CD8-positive, alpha-beta memory T cell (primary cell): ENCODE results near the gene DGKI. TPM values are rescaled to one million over a fixed set of nuclear protein-coding genes. Genes with fewer than 3 reads are reported as not detected.
"Not testable (repeated sequence)": the region's sequence is repeated elsewhere in the genome, so short reads cannot be mapped to it uniquely, and the experiment has no call there.

Experiments
- CTCF ChIA-PET: fragments of 350-600 bp; sonication (Branson Sonifier 250); formaldehyde crosslinking; loops from one replicate; lab custom pipeline; 2021; ENCODE audit warnings: antibody characterized with exemption; lab: Charles Lee
- POLR2A ChIA-PET: fragments of 350-600 bp; sonication (Branson Sonifier 250); formaldehyde crosslinking; loops from one replicate; lab custom pipeline; 2021; ENCODE audit warnings: antibody characterized with exemption; lab: Charles Lee
- DNase-seq, 5 donors: peaks; one replicate each; pipeline versions ENCODE4 v3.0.0 to v3.0.0-alpha.2; 2020 to 2022; ENCODE audit warnings: mixed read lengths in 1 of 5
- H3K27ac ChIP-seq: one replicate; pipeline ENCODE4 v1.7.0; 2013; ENCODE audit warnings: low read depth, mild to moderate bottlenecking, low read length, moderate library complexity
- H3K27me3 ChIP-seq: 2 replicates; pipeline ENCODE4 v1.7.0; 2013; ENCODE audit warnings: low read length, mild to moderate bottlenecking; ENCODE audit not compliant: insufficient read depth, poor library complexity, severe bottlenecking
- H3K36me3 ChIP-seq: 2 replicates; pipeline ENCODE4 v1.7.0; 2013; ENCODE audit warnings: mild to moderate bottlenecking, low read length, moderate library complexity; ENCODE audit not compliant: insufficient read depth
- H3K4me1 ChIP-seq: 2 replicates; pipeline ENCODE4 v1.7.0; 2013; ENCODE audit warnings: mild to moderate bottlenecking, low read length, moderate library complexity; ENCODE audit not compliant: insufficient read depth
- H3K4me3 ChIP-seq: 2 replicates; pipeline ENCODE4 v1.7.0; 2013; ENCODE audit warnings: mild to moderate bottlenecking, low read length
- H3K9me3 ChIP-seq: 2 replicates; pipeline ENCODE4 v1.7.0; 2013; ENCODE audit warnings: mild to moderate bottlenecking, low read length
- H3K27ac Mint-ChIP-seq, 8 donors: one replicate each; pipeline ENCODE4 v1.8.0; 2020 to 2021; ENCODE audit warnings: mixed read lengths in 8 of 8, mild to moderate bottlenecking in 6 of 8, inconsistent platforms in 3 of 8, moderate library complexity in 3 of 8
- H3K27me3 Mint-ChIP-seq, 2 donors: one replicate each; pipeline ENCODE4 v1.8.0; 2020 to 2021; ENCODE audit warnings: mixed read lengths in 2 of 2, mild to moderate bottlenecking in 1 of 2, moderate library complexity in 1 of 2
- H3K36me3 Mint-ChIP-seq, 3 donors: one replicate each; pipeline ENCODE4 v1.8.0; 2020 to 2021; ENCODE audit warnings: mixed read lengths in 3 of 3, inconsistent platforms in 1 of 3, mild to moderate bottlenecking in 1 of 3
- H3K4me1 Mint-ChIP-seq, 3 donors: one replicate each; pipeline ENCODE4 v1.8.0; 2020 to 2021; ENCODE audit warnings: mixed read lengths in 3 of 3, inconsistent platforms in 1 of 3, mild to moderate bottlenecking in 1 of 3
- H3K4me3 Mint-ChIP-seq, 7 donors: one replicate each; pipeline ENCODE4 v1.8.0; 2020 to 2021; ENCODE audit warnings: mixed read lengths in 7 of 7, mild to moderate bottlenecking in 6 of 7, moderate library complexity in 4 of 7, inconsistent platforms in 2 of 7
- H3K9me3 Mint-ChIP-seq, 5 donors: one replicate each; pipeline ENCODE4 v1.8.0; 2020 to 2022; ENCODE audit warnings: mixed read lengths in 5 of 5, mild to moderate bottlenecking in 3 of 5, moderate library complexity in 2 of 5, inconsistent platforms in 1 of 5
- polyA plus RNA-seq: library from polyadenylated mRNA; unstranded; fragments of 300-500 nt; fragmentation: Illumina TruSeq; gene quantifications from one replicate; pipeline ENCODE4 v1.2.3, GENCODE V29; 2021
- total RNA-seq, 2 experiments: library from RNA; stranded (reverse); gene quantifications; one replicate each; pipeline ENCODE4 v1.2.3, GENCODE V29; 2021

The DGKI gene
- total and polyA plus RNA-seq, 3 experiments from 2014 or later: 1.3 to 1.4 TPM; not detected in 1

- Mint-ChIP-seq H3K27me3 (peaks cover 8 to 55% of the 10 kb centered on the region in 2 donors), H3K36me3 (peaks cover 0 to 3% (median 0%) of the 10 kb centered on the region in 3 donors), H3K4me1 (no peaks in the 10 kb centered on the region), H3K9me3 (peaks cover 5 to 18% (median 14%) of the 10 kb centered on the region in 5 donors), H3K4me3 (no peak overlapping the region), H3K27ac (no peak overlapping the region)
- H3K36me3 ChIP-seq: no peaks in the 10 kb centered on the region
- H3K4me1 ChIP-seq: no peaks in the 10 kb centered on the region
- H3K27ac ChIP-seq: no peak overlapping the region
- ChIA-PET CTCF (no interaction called here), POLR2A (no interaction called here)
- no peak for DNase-seq
- H3K4me3 ChIP-seq: no peak overlapping the region
- no peaks in the 10 kb centered on the region for H3K9me3 ChIP-seq
- H3K27me3 ChIP-seq: no peaks in the 10 kb centered on the region
These were observed 10.2 kb downstream of the DGKI start for GRCh38 chr7:137836541-137836940.

- H3K27ac Mint-ChIP-seq: no peak overlapping the region
- H3K4me3 Mint-ChIP-seq: no peak overlapping the region
- no peaks in the 10 kb centered on the region for H3K9me3 ChIP-seq
- no peaks in the 10 kb centered on the region for H3K27me3 ChIP-seq
- no peaks in the 10 kb centered on the region for H3K36me3 ChIP-seq
- H3K4me1 ChIP-seq: no peaks in the 10 kb centered on the region
- H3K27ac ChIP-seq: no peak overlapping the region
- H3K27me3 Mint-ChIP-seq: peaks cover 8 to 50% of the 10 kb centered on the region in 2 donors
- POLR2A ChIA-PET: no interaction called here
- no peaks in the 10 kb centered on the region for H3K4me1 Mint-ChIP-seq
- CTCF ChIA-PET: no interaction called here
- peaks cover 5 to 20% (median 18%) of the 10 kb centered on the region in 5 donors for H3K9me3 Mint-ChIP-seq
- no peak overlapping the region for H3K4me3 ChIP-seq
- DNase-seq: no peak
- H3K36me3 Mint-ChIP-seq: peaks cover 0 to 4% (median 0%) of the 10 kb centered on the region in 3 donors
These were observed 10.7 kb downstream of the DGKI start for GRCh38 chr7:137836113-137836509.

GRCh38 chr7:137835486-137836112, 11.2 kb downstream of the DGKI start:
- POLR2A ChIA-PET: no interaction called here

GRCh38 chr7:137834552-137834951, 12.2 kb downstream of the DGKI start:
- CTCF ChIA-PET: no interaction called here
- POLR2A ChIA-PET: no interaction called here
- no peak overlapping the region for H3K4me3 Mint-ChIP-seq

More at GRCh38 chr7:137835486-137836112, 11.2 kb downstream of the DGKI start:
- DNase-seq: no peak
- Histone ChIP-seq H3K27me3 (no peaks in the 10 kb centered on the region), H3K4me3 (no peak overlapping the region), H3K27ac (no peak overlapping the region), H3K36me3 (no peaks in the 10 kb centered on the region), H3K4me1 (no peaks in the 10 kb centered on the region), H3K9me3 (no peaks in the 10 kb centered on the region)
- Mint-ChIP-seq H3K27me3 (peaks cover 8 to 47% of the 10 kb centered on the region in 2 donors), H3K36me3 (peaks cover 0 to 7% (median 0%) of the 10 kb centered on the region in 3 donors), H3K9me3 (peaks cover 5 to 25% (median 20%) of the 10 kb centered on the region in 5 donors), H3K4me1 (no peaks in the 10 kb centered on the region), H3K4me3 (no peak overlapping the region), H3K27ac (no peak overlapping the region)
- CTCF ChIA-PET: no interaction called here

GRCh38 chr7:137832990-137833389, 13.8 kb downstream of the DGKI start:
- CTCF ChIA-PET: not testable (repeated sequence)

More at GRCh38 chr7:137834552-137834951, 12.2 kb downstream of the DGKI start:
- H3K36me3 ChIP-seq: no peaks in the 10 kb centered on the region
- H3K4me3 ChIP-seq: no peak overlapping the region
- Mint-ChIP-seq H3K36me3 (peaks cover 0 to 7% (median 0%) of the 10 kb centered on the region in 3 donors), H3K27ac (no peak overlapping the region), H3K27me3 (peaks cover 8 to 44% of the 10 kb centered on the region in 2 donors), H3K4me1 (no peaks in the 10 kb centered on the region), H3K9me3 (peaks cover 5 to 26% (median 20%) of the 10 kb centered on the region in 5 donors)
- H3K27me3 ChIP-seq: no peaks in the 10 kb centered on the region
- no peaks in the 10 kb centered on the region for H3K4me1 ChIP-seq
- no peak overlapping the region for H3K27ac ChIP-seq
- no peaks in the 10 kb centered on the region for H3K9me3 ChIP-seq
- DNase-seq: no peak

GRCh38 chr7:137832382-137832781, 14.4 kb downstream of the DGKI start:
- no peak overlapping the region for H3K4me3 Mint-ChIP-seq
- peaks cover 0 to 4% (median 0%) of the 10 kb centered on the region in 3 donors for H3K36me3 Mint-ChIP-seq
- no peaks in the 10 kb centered on the region for H3K27me3 ChIP-seq
- peaks cover 5 to 42% of the 10 kb centered on the region in 2 donors for H3K27me3 Mint-ChIP-seq
- DNase-seq: no peak
- ChIA-PET POLR2A (no interaction called here), CTCF (interaction anchor here (1.4 kb wide), 1 partner anchor 9 kb away, joined by 3 read pairs; no protein-coding TSS in a partner anchor)
- H3K9me3 Mint-ChIP-seq: peaks cover 5 to 26% (median 20%) of the 10 kb centered on the region in 5 donors
- H3K36me3 ChIP-seq: no peaks in the 10 kb centered on the region
- no peaks in the 10 kb centered on the region for H3K4me1 Mint-ChIP-seq
- no peaks in the 10 kb centered on the region for H3K4me1 ChIP-seq
- no peak overlapping the region for H3K27ac ChIP-seq
- no peaks in the 10 kb centered on the region for H3K9me3 ChIP-seq
- no peak overlapping the region for H3K4me3 ChIP-seq
- H3K27ac Mint-ChIP-seq: no peak overlapping the region

More at GRCh38 chr7:137832990-137833389, 13.8 kb downstream of the DGKI start:
- Mint-ChIP-seq H3K9me3 (peaks cover 5 to 26% (median 20%) of the 10 kb centered on the region in 5 donors), H3K27me3 (peaks cover 8 to 40% of the 10 kb centered on the region in 2 donors)
- DNase-seq, H3K27me3 ChIP-seq, H3K9me3 ChIP-seq, POLR2A ChIA-PET, H3K36me3 ChIP-seq, H3K36me3 Mint-ChIP-seq, H3K27ac ChIP-seq, H3K4me1 ChIP-seq, H3K4me3 ChIP-seq, H3K4me1 Mint-ChIP-seq, H3K27ac Mint-ChIP-seq, H3K4me3 Mint-ChIP-seq: not testable (repeated sequence)

- H3K27me3 ChIP-seq, H3K4me3 Mint-ChIP-seq, H3K4me1 Mint-ChIP-seq, H3K4me3 ChIP-seq, H3K27ac Mint-ChIP-seq, H3K27ac ChIP-seq, H3K9me3 ChIP-seq, H3K36me3 ChIP-seq, H3K36me3 Mint-ChIP-seq, DNase-seq, POLR2A ChIA-PET, H3K4me1 ChIP-seq: not testable (repeated sequence)
- CTCF ChIA-PET: interaction anchor here (1.4 kb wide), 1 partner anchor 8 kb away, joined by 3 read pairs; no protein-coding TSS in a partner anchor
- peaks cover 5 to 26% (median 20%) of the 10 kb centered on the region in 5 donors for H3K9me3 Mint-ChIP-seq
- peaks cover 5 to 44% of the 10 kb centered on the region in 2 donors for H3K27me3 Mint-ChIP-seq
These were observed 15.2 kb downstream of the DGKI start for GRCh38 chr7:137831555-137831954.

- Mint-ChIP-seq H3K9me3 (peaks cover 5 to 26% (median 20%) of the 10 kb centered on the region in 5 donors), H3K4me1 (no peaks in the 10 kb centered on the region), H3K27me3 (peaks cover 2 to 33% of the 10 kb centered on the region in 2 donors), H3K4me3 (no peak overlapping the region), H3K27ac (no peak overlapping the region), H3K36me3 (peaks cover 0 to 4% (median 0%) of the 10 kb centered on the region in 3 donors)
- Histone ChIP-seq H3K27me3 (no peaks in the 10 kb centered on the region), H3K27ac (no peak overlapping the region), H3K4me3 (no peak overlapping the region), H3K36me3 (no peaks in the 10 kb centered on the region), H3K9me3 (no peaks in the 10 kb centered on the region), H3K4me1 (no peaks in the 10 kb centered on the region)
- POLR2A ChIA-PET: no interaction called here
- no peak for DNase-seq
- CTCF ChIA-PET: no interaction called here
These were observed 17.3 kb downstream of the DGKI start for GRCh38 chr7:137829337-137829992.
